K562 (cell line): ENCODE data around the gene APLNR. TPM values are rescaled to one million over a fixed set of nuclear protein-coding genes. Genes with fewer than 3 reads are reported as not detected.

Experiments
- CREB1 ChIP-seq, 2 experiments: sonication (generic) in 1 of 2; formaldehyde crosslinking in 1 of 2; IDR thresholded peaks; 2 replicates each; pipeline versions ENCODE4 v1.6.1 to v1.8.0; 2012 to 2022; ENCODE audit warnings: inconsistent platforms in 1 of 2, mild to moderate bottlenecking in 1 of 2, missing genetic modification reagents in 1 of 2, moderate library complexity in 1 of 2
- ELF4 ChIP-seq: fragments of 450-650 bp; formaldehyde crosslinking; IDR thresholded peaks from 2 replicates; pipeline ENCODE4 v1.4.0; 2022; ENCODE audit warnings: missing genetic modification characterization
- HDAC6 ChIP-seq: IDR thresholded peaks from 2 replicates; pipeline ENCODE4 v1.6.1; 2012; ENCODE audit warnings: low read depth, mild to moderate bottlenecking, control low read depth, inconsistent platforms, low read length, moderate library complexity
- HLTF ChIP-seq: fragments of 450-650 bp; IDR thresholded peaks from 2 replicates; pipeline ENCODE4 v1.6.1; 2016
- HMG20A ChIP-seq: fragments of 450-650 bp; formaldehyde crosslinking; conservative IDR thresholded peaks from 2 replicates; pipeline ENCODE4 v1.4.0; 2020; ENCODE audit warnings: mild to moderate bottlenecking, mixed read lengths
- KLF6 ChIP-seq: fragments of 250-450 bp; sonication (Bioruptor Pico); IDR thresholded peaks from 2 replicates; pipeline ENCODE4 v1.4.0; 2020; ENCODE audit warnings: mild to moderate bottlenecking, moderate library complexity, borderline replicate concordance
- RBBP5 ChIP-seq: fragments of 200-600 bp; sonication (generic); IDR thresholded peaks from 2 replicates; pipeline ENCODE4 v1.6.1; 2012; ENCODE audit warnings: borderline replicate concordance, mild to moderate bottlenecking, low read length, control low read depth, inconsistent platforms; ENCODE audit not compliant: insufficient read depth, poor library complexity, severe bottlenecking
- RBM25 ChIP-seq: fragments of 200-400 bp; formaldehyde crosslinking; IDR thresholded peaks from 2 replicates; pipeline ENCODE4 v1.6.1; 2018; ENCODE audit warnings: low read length, low read depth, moderate library complexity; ENCODE audit not compliant: severe bottlenecking
- SIN3A ChIP-seq, 2 experiments: fragments of 150-350 bp in 1 of 2; IDR thresholded peaks; 2 replicates each; pipeline ENCODE4 v1.6.1; 2011 to 2016; ENCODE audit warnings: borderline replicate concordance in 2 of 2, low read depth in 2 of 2, low read length in 2 of 2, mild to moderate bottlenecking in 2 of 2, moderate library complexity in 2 of 2; ENCODE audit not compliant: control insufficient read depth in 1 of 2
- SUPT5H ChIP-seq: fragments of 450-650 bp; IDR thresholded peaks from 2 replicates; pipeline ENCODE4 v1.6.1; 2016
- TCFL5 ChIP-seq: fragments of 250-450 bp; sonication (Bioruptor Pico); conservative IDR thresholded peaks from 2 replicates; pipeline ENCODE4 v1.6.1; 2021; ENCODE audit warnings: mild to moderate bottlenecking, moderate library complexity, matching md5 sums
- TEAD4 ChIP-seq, 2 experiments: sonication (generic) in 1 of 2; formaldehyde crosslinking in 1 of 2; IDR thresholded peaks; 2 replicates each; pipeline versions ENCODE4 v1.6.1 to v1.8.0; 2012 to 2022; ENCODE audit warnings: borderline replicate concordance in 1 of 2, inconsistent platforms in 1 of 2, low read length in 1 of 2, mild to moderate bottlenecking in 1 of 2, missing genetic modification reagents in 1 of 2
- ZBTB7A ChIP-seq: IDR thresholded peaks from 2 replicates; pipeline ENCODE4 v1.6.1; 2011; ENCODE audit warnings: low read depth, mild to moderate bottlenecking, low read length, moderate library complexity, borderline replicate concordance; ENCODE audit not compliant: control insufficient read depth
- ZNF23 ChIP-seq: fragments of 250-450 bp; sonication (Bioruptor Pico); IDR thresholded peaks from 2 replicates; pipeline ENCODE4 v1.4.0; 2020; ENCODE audit warnings: mild to moderate bottlenecking
- ZNF695 ChIP-seq: fragments of 450-650 bp; formaldehyde crosslinking; IDR thresholded peaks from 2 replicates; pipeline ENCODE4 v1.4.0; 2020; ENCODE audit warnings: mild to moderate bottlenecking, moderate library complexity
- ZNF76 ChIP-seq: fragments of 250-450 bp; sonication (Bioruptor Pico); IDR thresholded peaks from 2 replicates; pipeline ENCODE4 v1.4.0; 2020; ENCODE audit warnings: mild to moderate bottlenecking, moderate library complexity, borderline replicate concordance
- polyA plus RNA-seq, 8 experiments: library from polyadenylated mRNA; depleted of rRNA in 4 of 8; stranded (reverse) in 5 of 8; unstranded in 3 of 8; fragments of >200 nt; fragmentation: Nextera tagmentation in 2 of 8; fragmentation: Illumina TruSeq in 1 of 8; extraction: Ambion mirVana in 2 of 8; extraction: Trizol in 1 of 8; gene quantifications; 2 replicates each; pipeline versions ENCODE4 v1.2.1 to v1.2.3, GENCODE V29; 2011 to 2014; ENCODE audit warnings: inconsistent platforms in 1 of 8, missing spikeins in 1 of 8
- total RNA-seq, 7 experiments: library from RNA; depleted of rRNA in 6 of 7; stranded (reverse); fragments of >200 nt in 6 of 7; fragmentation: Illumina TruSeq in 2 of 7; extraction: Trizol in 2 of 7; gene quantifications; 2 replicates each; pipeline versions ENCODE4 v1.2.1 to v1.2.3, GENCODE V29; 2011 to 2021; ENCODE audit warnings: low replicate concordance in 1 of 7
- TF ChIP-seq, protein P1 (sequence below): sonication (generic); formaldehyde crosslinking; IDR thresholded peaks from 2 replicates; pipeline ENCODE4 v1.8.1; 2022; ENCODE audit warnings: missing genetic modification reagents
- TF ChIP-seq, protein P2 (sequence below): fragments of 450-650 bp; formaldehyde crosslinking; IDR thresholded peaks from 2 replicates; pipeline ENCODE4 v1.4.0; 2022; ENCODE audit warnings: mild to moderate bottlenecking, moderate library complexity
- TF ChIP-seq, protein P3 (sequence below), 2 experiments: fragments of 450-650 bp in 1 of 2; sonication (generic) in 1 of 2; formaldehyde crosslinking; conservative IDR thresholded peaks; 2 replicates each; pipeline versions ENCODE4 v1.4.0 to v1.8.1; 2020 to 2022; ENCODE audit warnings: mild to moderate bottlenecking in 1 of 2, missing genetic modification reagents in 1 of 2

Gene APLNR
- total and polyA plus RNA-seq, 9 of the 15 experiments (the other 6 are each of a cell fraction or from before 2014, with no cell fraction given) = 0.15 to 2.0 (median 0.65) TPM

DNA sequence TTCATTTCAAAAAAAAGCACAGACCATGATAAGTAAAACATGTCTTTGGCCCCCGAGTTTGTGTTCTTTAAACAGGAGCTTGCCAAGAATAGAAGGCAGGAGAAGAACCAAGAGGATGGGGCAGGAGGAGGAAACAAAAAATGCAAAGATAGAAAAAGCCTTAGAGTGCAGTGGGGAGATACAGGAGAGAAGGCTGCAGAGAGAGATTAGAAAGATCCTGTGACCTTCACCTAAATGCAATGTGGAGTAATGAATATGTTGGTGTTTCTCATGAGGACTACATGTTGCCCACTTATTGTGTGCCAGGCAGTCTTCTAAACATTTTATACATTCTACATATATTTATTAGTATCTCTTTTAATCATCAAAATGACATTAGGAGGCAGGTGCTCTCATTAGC is 2.3 kb upstream of the APLNR start (continued):
- TF ChIP-seq, protein P1, sequence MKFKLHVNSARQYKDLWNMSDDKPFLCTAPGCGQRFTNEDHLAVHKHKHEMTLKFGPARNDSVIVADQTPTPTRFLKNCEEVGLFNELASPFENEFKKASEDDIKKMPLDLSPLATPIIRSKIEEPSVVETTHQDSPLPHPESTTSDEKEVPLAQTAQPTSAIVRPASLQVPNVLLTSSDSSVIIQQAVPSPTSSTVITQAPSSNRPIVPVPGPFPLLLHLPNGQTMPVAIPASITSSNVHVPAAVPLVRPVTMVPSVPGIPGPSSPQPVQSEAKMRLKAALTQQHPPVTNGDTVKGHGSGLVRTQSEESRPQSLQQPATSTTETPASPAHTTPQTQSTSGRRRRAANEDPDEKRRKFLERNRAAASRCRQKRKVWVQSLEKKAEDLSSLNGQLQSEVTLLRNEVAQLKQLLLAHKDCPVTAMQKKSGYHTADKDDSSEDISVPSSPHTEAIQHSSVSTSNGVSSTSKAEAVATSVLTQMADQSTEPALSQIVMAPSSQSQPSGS (CRISPR knock-in tag) = no peak
- no peak for TF ChIP-seq SIN3A (IDR thresholded peaks at IDR 0.05; ENCODE audit: borderline replicate concordance in 2 of 2, control insufficient read depth in 1 of 2, low read depth in 2 of 2, low read length in 2 of 2)
- TF ChIP-seq HMG20A (CRISPR knock-in tag) = no peak
- no peak for TF ChIP-seq HLTF
- TF ChIP-seq ZNF23 (CRISPR knock-in tag) = no peak
- TF ChIP-seq, protein P2, sequence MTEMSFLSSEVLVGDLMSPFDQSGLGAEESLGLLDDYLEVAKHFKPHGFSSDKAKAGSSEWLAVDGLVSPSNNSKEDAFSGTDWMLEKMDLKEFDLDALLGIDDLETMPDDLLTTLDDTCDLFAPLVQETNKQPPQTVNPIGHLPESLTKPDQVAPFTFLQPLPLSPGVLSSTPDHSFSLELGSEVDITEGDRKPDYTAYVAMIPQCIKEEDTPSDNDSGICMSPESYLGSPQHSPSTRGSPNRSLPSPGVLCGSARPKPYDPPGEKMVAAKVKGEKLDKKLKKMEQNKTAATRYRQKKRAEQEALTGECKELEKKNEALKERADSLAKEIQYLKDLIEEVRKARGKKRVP = 0 out of 2 replicates have a peak, but pooled peaks have one; percentile 27
- no peak for TF ChIP-seq ZNF76
- no peak for TF ChIP-seq KLF6 (CRISPR knock-in tag)
- TF ChIP-seq CREB1 (IDR thresholded peaks at IDR 0.05) = no peak
- TF ChIP-seq CREB1 (CRISPR knock-in tag; IDR thresholded peaks at IDR 0.05) = no peak
- peak; percentile 75 for TF ChIP-seq TEAD4 (IDR thresholded peaks at IDR 0.05; ENCODE audit: low read length)
- TF ChIP-seq TEAD4 (CRISPR knock-in tag; IDR thresholded peaks at IDR 0.05; ENCODE audit: borderline replicate concordance) = no peak
- no peak for TF ChIP-seq RBBP5
- TF ChIP-seq RBM25 = no peak
- TF ChIP-seq, protein P3, sequence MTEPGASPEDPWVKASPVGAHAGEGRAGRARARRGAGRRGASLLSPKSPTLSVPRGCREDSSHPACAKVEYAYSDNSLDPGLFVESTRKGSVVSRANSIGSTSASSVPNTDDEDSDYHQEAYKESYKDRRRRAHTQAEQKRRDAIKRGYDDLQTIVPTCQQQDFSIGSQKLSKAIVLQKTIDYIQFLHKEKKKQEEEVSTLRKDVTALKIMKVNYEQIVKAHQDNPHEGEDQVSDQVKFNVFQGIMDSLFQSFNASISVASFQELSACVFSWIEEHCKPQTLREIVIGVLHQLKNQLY (CRISPR knock-in tag; conservative IDR thresholded peaks at IDR 0.05) = no peak
- TF ChIP-seq ZNF695 (CRISPR knock-in tag) = no peak
- TF ChIP-seq TCFL5 (CRISPR knock-in tag) = no peak
- TF ChIP-seq ZBTB7A = no peak
- no peak for TF ChIP-seq SUPT5H
- no peak for TF ChIP-seq ELF4 (CRISPR knock-in tag)
- TF ChIP-seq HDAC6 = no peak
